ENCODE data around the gene RNF166.

RNF166 gene

DNA sequence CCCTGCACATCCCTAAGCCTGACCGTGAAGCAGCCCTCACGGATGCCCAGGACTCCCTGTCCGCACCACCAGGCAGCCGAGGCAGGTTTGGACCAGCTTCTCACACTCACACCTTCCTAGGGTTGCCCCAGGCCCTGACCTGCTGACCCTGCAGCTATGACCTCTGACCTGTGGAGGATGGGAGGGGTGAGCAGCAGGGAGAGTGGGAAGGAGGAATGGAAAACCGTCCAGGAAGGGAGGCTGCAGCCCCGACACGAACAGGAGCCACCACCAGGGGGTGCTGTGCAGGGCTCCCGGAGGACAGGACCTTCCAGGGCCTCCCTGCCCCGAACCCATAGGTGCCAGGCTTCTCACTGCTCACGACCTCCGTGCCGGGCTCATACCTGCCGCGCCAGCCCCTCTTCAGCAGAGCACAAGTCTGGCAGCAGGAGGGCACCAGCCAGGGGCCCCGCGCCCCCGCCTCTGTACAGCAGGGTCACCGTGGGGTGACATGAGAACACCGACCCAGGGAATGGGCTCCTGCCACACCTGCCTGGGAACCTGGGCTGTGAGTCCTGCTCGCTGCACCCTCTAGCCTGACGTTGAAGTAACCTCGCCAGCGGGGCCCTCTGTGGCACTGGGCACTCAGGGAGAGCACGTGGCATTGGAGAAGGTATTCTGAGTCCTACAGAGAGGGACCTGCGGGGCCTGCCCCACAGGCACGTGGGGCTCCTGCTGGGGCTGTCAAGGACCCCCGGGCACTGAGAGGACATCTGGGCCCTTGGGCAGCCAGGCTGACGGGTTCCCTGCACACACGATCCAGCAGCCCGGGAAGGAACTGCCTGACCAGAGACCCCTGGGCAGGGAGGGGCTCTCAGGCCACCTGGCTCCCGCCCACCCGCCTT lies 37.7 kb upstream of the RNF166 start:
- Mint-ChIP-seq H3K4me3 (no peak overlapping the region), H3K27ac (no peak overlapping the region), H3K4me1 (ENCODE audit: low read depth) (peaks cover 30% of the 10 kb centered on the region), H3K27me3 (no peaks in the 10 kb centered on the region), H3K36me3 (ENCODE audit: low read depth) (no peaks in the 10 kb centered on the region), H3K9me3 (no peaks in the 10 kb centered on the region)

DNA sequence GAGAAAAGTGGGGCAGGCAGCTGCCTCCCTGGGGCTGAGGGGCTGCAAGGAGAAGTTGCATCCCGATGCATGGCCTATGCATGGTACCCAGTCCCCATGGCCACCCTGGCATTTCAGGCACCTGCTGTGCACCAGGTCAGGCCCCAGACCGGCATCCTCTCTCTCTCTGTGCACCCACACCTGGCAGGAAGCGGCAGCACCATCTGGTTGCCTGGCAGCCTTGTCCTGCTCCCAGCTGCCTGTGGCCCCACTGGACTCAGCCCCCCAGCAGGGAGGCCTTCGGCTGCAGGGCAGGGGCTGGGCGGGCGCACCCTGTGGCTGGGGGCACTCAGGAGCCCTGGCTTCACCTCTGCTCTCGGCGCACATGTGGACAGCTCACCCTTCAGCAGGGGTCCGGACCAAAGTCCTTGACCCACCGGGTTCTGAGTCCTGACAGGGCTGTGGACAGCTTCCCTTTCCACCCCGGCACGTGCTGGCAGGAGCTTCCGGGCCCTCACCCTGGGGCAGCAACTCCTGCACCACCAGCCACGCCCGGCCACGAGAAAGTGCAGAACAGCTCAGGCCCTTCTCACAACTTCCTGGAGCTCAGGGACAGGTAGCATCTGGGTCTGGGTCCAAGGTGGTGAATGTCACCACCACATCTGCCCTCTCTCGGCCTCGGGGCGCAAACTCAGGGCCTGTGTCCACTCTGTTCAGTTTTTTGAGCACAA lies 36.8 kb upstream of the RNF166 start:
- H3K36me3 Mint-ChIP-seq (ENCODE audit: low read depth) = no peaks in the 10 kb centered on the region
- no peaks in the 10 kb centered on the region for H3K9me3 Mint-ChIP-seq
- no peak overlapping the region for H3K27ac Mint-ChIP-seq
- no peak overlapping the region for H3K4me3 Mint-ChIP-seq
- no peaks in the 10 kb centered on the region for H3K27me3 Mint-ChIP-seq
- H3K4me1 Mint-ChIP-seq (ENCODE audit: low read depth) = peaks cover 28% of the 10 kb centered on the region

DNA sequence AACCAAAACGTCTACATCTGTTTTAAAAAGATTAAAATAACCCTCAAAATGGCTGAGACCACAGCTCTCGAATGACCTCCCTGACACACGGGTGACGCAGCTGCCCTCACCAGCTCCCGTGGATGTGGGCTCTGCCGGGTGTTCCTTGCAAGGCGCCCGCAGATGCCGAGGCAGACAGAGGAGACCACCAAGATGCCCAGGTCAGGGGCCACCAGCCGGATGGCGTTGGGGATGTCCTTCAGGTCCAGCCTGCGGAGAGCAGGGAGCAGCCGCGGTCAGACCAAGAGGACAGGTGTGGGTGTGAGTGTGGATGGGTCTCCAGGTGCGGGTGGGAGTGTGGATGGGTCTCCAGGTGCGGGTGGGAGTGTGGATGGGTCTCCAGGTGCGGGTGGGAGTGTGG lies 35.2 kb upstream of the RNF166 start:
- peaks cover 23% of the 10 kb centered on the region for H3K4me1 Mint-ChIP-seq (ENCODE audit: low read depth)
- H3K4me3 Mint-ChIP-seq = no peak overlapping the region
- H3K27me3 Mint-ChIP-seq = no peaks in the 10 kb centered on the region
- no peaks in the 10 kb centered on the region for H3K36me3 Mint-ChIP-seq (ENCODE audit: low read depth)
- H3K9me3 Mint-ChIP-seq = no peaks in the 10 kb centered on the region
- no peak overlapping the region for H3K27ac Mint-ChIP-seq

DNA sequence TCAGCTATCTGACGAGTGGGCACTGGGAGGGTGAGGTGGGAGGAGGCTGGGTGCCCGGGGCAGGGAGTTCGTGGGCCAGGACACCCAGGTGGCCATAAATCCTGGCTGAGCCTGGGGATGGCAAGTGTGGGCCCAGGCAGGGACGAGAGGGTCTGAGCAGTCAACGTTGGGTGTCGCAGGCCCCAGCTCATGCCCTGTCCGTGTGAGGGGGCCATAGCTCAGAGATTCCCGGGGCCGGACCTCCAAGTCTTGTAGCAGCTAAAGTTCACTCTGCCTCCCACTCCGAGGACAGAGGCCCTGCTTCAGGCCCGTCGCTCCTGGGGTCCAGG lies 34.5 kb upstream of the RNF166 start:
- Mint-ChIP-seq H3K27me3 (no peaks in the 10 kb centered on the region), H3K9me3 (no peaks in the 10 kb centered on the region), H3K4me3 (no peak overlapping the region), H3K36me3 (ENCODE audit: low read depth) (no peaks in the 10 kb centered on the region), H3K4me1 (ENCODE audit: low read depth) (peaks cover 16% of the 10 kb centered on the region), H3K27ac (no peak overlapping the region)

DNA sequence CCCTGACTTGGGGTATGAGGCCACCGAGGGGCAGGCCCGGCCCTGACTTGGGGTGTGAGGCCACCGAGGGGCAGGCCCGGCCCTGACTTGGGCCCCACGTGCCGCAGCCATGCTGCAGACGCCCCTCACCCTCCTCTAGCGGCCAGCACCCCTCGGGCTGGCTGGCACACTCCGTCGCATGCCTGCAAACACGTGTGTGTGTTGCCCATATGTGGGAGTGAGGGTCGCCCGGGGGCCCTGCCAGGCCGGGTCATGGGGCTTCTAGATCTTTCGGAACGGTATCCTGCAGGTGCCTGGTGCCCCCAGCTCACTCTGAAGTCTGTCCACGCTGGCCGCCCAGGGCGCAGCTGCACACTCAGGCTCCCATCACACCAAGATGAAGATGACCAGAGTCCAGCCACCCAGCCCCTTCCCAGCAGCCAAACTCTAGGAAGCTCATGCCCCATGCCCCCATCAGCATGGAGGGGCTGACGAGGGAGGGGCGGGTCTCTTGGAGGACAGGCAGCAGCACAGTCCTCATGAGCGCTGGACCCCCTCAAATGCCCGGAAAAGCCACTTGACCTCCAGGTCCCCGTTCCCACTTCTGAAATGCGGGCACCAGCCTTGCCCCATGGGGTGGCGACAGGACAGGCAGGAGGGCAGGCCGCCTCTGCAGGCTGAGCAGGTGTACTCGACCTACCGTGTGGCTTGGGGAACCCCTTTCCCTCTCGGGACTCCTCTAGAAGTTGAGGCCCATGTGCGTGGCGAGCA lies 33.9 kb upstream of the RNF166 start:
- Mint-ChIP-seq H3K27ac (no peak overlapping the region), H3K27me3 (no peaks in the 10 kb centered on the region), H3K36me3 (ENCODE audit: low read depth) (no peaks in the 10 kb centered on the region), H3K4me3 (no peak overlapping the region), H3K9me3 (no peaks in the 10 kb centered on the region), H3K4me1 (ENCODE audit: low read depth) (peaks cover 11% of the 10 kb centered on the region)

DNA sequence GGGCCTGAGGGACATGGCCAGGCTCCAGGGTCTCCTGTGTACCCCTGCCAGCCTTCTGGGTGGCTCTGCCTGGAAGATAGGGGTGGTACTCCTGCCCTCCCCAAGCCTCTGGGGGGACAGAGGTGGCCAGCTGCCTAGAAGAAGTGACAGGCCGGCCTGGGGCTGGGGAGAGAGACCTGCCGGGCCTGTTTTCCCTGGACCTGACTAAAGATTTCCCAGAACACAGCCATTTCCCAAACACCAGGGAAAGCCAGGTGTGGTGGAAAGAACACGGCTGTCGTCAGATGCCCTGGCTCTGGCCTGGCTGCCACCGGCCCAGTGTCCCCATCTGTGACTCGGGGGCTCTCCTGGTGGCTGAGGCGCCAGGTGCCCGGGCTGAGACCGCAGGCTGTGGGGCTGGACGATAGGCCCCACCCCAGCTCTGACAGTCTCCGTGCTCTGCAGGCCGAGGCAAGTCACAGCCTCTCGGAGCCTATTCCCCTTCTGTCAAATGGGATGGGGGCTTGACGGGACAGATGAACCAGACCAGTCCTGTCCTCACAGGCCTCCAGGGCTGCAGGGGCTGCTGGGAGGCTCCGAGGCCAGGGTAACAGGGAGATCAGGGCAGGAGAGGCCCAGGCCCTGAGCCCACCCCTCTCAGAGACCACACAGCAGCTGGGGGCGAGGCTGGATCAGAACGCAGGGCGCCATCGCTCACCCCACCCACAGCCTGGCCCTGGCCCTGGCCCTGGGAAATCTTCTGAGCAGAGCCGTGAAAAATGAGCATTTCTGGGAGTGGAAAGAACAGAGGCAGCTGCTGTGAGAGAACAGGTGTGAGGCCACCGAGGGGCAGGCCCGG lies 33.1 kb upstream of the RNF166 start:
- Mint-ChIP-seq H3K4me1 (ENCODE audit: low read depth) (peaks cover 6% of the 10 kb centered on the region), H3K9me3 (no peaks in the 10 kb centered on the region), H3K4me3 (no peak overlapping the region), H3K36me3 (ENCODE audit: low read depth) (no peaks in the 10 kb centered on the region), H3K27me3 (no peaks in the 10 kb centered on the region), H3K27ac (no peak overlapping the region)

DNA sequence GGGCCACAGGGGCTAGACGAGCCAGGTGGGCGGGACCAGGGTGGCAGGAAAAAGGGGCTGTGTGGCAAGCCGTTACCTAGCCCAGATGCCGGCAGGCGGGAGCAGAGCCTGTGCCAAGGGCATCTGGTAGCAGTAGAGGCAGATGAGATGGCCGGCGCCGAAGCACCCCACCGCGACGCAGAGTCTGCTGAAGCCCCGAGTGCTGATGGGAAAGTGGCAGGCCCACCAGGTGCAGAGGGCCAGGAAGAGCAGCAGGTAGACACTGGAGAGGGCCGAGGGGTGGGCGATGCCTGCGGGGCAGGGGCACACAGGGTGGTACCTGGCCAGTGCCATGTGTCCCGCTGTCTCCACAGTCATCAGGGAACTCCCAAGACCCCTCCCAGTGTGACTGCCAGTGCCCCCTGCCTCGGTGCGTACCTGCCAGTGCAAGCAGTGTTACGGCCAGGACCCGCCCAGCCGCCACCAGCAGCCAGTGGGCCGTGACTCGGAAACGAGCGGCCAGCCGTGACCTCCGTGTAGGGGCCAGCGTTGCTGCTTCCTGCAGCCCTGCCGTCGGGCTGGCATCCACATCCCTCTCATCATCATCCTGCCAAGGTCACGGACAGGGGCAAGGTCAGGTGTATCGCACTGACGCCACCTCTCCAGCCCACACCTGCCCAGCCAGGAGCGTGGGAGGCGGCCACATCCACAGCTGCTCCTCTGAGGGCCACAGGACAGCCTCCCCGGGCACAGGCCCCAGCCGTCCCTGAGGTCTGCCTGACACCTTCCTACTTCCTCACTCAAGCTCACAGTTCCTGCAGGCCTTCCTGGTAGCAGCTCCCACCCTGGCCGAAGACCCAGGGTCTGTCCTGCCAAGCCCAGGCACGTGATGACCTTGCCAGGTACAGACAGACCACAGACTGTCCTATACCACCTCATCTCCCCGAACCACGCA lies 32.2 kb upstream of the RNF166 start:
- no peaks in the 10 kb centered on the region for H3K4me1 Mint-ChIP-seq (ENCODE audit: low read depth)
- H3K27ac Mint-ChIP-seq = no peak overlapping the region
- H3K27me3 Mint-ChIP-seq = no peaks in the 10 kb centered on the region
- H3K4me3 Mint-ChIP-seq = no peak overlapping the region
- no peaks in the 10 kb centered on the region for H3K36me3 Mint-ChIP-seq (ENCODE audit: low read depth)
- H3K9me3 Mint-ChIP-seq = no peaks in the 10 kb centered on the region

DNA sequence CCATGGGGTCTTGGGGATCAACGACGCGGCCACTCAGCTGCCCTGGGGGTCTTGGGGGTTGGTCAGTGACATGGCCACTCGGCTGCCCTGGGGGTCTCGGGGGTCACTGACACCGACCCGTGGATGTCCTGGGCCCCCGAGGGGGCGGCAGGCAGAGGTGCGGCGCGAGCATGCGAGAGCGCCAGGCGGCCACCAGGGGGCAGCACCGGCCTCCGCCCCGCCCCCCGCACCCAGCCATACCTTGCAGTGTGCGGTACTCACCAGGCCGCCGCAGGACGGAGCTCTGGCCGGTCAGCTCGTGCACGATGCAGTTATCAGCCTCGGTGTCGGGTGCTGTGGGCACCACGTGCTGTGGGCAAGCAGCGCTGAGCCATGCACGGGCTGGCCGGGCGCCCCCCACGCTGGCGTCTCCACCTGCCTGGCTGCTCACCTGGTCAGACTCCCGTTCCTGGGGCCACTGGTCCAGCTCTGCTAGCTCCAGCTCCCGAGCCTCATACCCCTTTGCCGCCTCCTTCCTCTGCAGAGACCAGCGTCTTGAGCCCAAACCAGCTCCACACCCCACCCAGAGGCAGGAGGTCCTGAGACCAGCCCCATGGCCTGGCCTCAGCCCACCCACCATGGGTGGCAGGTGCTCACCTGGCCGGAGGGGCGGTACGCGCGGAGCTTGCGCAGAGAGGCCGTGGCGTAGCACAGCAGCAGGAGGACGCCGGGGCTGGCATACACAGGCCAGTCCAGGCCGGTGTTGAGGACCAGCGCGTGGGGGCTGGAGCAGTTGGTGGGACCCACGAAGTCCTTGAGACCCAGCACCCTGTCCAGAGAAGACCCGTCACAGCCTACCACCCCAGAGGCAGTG lies 31.3 kb upstream of the RNF166 start:
- Mint-ChIP-seq H3K9me3 (no peaks in the 10 kb centered on the region), H3K27me3 (no peaks in the 10 kb centered on the region), H3K4me3 (no peak overlapping the region), H3K27ac (no peak overlapping the region), H3K4me1 (ENCODE audit: low read depth) (no peaks in the 10 kb centered on the region), H3K36me3 (ENCODE audit: low read depth) (no peaks in the 10 kb centered on the region)

DNA sequence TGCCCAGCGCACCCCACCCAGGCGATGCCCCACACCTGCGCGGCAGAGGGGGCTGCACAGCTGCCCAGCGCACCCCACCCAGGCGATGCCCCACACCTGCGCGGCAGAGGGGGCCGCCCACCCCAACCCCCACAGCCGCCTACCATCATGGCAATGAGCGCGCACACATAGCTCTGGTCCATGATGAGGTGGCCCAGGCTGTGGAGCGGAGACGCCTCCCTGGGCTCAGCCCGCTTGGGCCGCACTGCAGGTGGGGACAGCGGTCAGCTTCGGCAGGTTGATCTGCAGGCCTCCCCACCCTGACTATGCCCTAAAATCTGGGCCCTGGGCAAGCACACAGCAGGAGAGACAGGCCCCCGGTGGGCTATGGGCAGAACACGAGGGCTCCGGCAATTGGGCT lies 30.3 kb upstream of the RNF166 start:
- no peak overlapping the region for H3K27ac Mint-ChIP-seq
- H3K27me3 Mint-ChIP-seq = no peaks in the 10 kb centered on the region
- no peaks in the 10 kb centered on the region for H3K9me3 Mint-ChIP-seq
- no peaks in the 10 kb centered on the region for H3K36me3 Mint-ChIP-seq (ENCODE audit: low read depth)
- H3K4me3 Mint-ChIP-seq = no peak overlapping the region
- peaks cover under 1% of the 10 kb centered on the region for H3K4me1 Mint-ChIP-seq (ENCODE audit: low read depth)

DNA sequence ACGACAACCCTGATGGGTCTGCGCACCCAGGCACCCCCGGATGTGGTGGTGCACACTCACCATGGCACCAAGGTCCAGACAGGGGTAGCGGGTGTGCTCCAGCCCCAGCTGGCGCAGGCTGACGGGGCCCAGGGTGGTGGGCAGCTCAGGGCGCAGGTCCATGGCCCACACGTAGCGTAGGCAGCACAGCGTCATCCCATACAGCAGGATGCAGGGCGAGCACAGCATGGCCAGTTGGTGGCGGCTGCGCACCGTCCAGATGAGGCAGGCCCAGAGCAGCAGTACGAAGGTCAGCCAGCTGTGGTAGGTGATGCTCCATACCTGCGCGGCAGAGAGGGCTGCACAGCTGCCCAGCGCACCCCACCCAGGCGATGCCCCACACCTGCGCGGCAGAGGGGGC lies 29.9 kb upstream of the RNF166 start:
- H3K27ac Mint-ChIP-seq = no peak overlapping the region
- no peaks in the 10 kb centered on the region for H3K9me3 Mint-ChIP-seq
- H3K36me3 Mint-ChIP-seq (ENCODE audit: low read depth) = peaks cover 4% of the 10 kb centered on the region
- H3K27me3 Mint-ChIP-seq = no peaks in the 10 kb centered on the region
- no peak overlapping the region for H3K4me3 Mint-ChIP-seq
- peaks cover 4% of the 10 kb centered on the region for H3K4me1 Mint-ChIP-seq (ENCODE audit: low read depth)

DNA sequence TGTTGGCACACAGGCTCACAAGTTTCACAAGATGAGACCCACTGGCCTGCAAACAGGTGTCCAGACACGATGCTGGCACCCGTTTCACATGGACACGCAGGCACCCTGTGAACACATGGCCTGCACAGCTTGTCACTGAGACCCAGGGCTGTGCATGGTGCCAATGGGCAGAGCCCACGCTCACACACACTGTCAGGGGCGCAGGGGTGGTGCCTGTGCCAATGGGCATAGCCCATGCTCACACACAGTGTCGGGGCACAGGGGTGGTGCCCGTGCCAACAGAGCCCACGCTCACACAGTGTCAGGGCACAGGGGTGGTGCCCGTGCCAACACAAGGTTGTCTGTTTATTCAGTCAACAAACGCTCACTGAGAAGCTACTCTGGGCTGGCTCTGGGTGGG lies 29.4 kb upstream of the RNF166 start:
- no peaks in the 10 kb centered on the region for H3K27me3 Mint-ChIP-seq

DNA sequence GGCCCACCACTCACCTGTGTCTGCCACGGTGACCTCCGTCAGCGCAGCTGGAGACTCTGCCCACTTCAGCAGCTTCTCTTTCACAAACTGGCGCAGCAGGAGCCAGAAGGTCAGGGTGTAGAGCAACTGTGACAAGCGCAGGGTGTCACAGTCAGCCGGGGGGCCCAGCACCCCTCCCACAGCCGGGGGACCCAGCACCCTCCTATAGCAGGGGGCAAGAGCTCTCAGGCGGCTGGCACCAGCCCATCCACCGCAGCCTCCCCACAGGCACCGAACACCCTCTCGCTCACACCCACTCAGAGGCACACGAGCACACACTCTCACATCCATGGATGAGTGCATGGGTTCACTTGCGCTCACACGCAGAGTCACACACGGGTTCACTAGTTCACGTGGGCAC lies 28.9 kb upstream of the RNF166 start:
- Mint-ChIP-seq H3K4me3 (no peak overlapping the region), H3K9me3 (no peaks in the 10 kb centered on the region), H3K27me3 (no peaks in the 10 kb centered on the region), H3K36me3 (ENCODE audit: low read depth) (peaks cover 6% of the 10 kb centered on the region), H3K4me1 (ENCODE audit: low read depth) (peaks cover 4% of the 10 kb centered on the region), H3K27ac (no peak overlapping the region)

More for the DNA sequence above, 29.4 kb upstream of the RNF166 start:
- no peak overlapping the region for H3K27ac Mint-ChIP-seq
- no peak overlapping the region for H3K4me3 Mint-ChIP-seq
- H3K4me1 Mint-ChIP-seq (ENCODE audit: low read depth) = peaks cover 4% of the 10 kb centered on the region
- H3K36me3 Mint-ChIP-seq (ENCODE audit: low read depth) = peaks cover 6% of the 10 kb centered on the region
- no peaks in the 10 kb centered on the region for H3K9me3 Mint-ChIP-seq

DNA sequence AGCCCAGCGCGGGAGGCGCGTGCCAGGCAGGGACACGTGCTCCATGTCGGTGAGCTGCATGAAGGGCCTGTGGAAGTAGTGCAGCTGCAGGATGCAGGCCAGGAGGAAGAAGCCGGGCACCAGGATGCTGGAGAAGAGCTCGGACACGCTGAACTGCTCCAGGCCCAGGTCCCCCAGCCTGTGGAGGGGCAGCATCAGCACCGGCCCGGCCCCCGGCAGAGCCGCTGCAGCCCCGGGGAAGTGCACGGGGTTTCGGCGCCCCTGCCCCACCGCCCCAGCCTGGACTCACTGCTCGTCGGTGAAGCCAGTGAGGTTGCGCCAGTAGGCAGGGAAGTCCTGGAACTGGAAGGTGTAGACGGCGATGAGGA lies 28.1 kb upstream of the RNF166 start:
- peaks cover 10% of the 10 kb centered on the region for H3K36me3 Mint-ChIP-seq (ENCODE audit: low read depth)

More for the DNA sequence above, 28.1 kb upstream of the RNF166 start:
- peaks cover 4% of the 10 kb centered on the region for H3K4me1 Mint-ChIP-seq (ENCODE audit: low read depth)
- H3K27ac Mint-ChIP-seq = no peak overlapping the region
- no peaks in the 10 kb centered on the region for H3K9me3 Mint-ChIP-seq
- no peak overlapping the region for H3K4me3 Mint-ChIP-seq
- H3K27me3 Mint-ChIP-seq = no peaks in the 10 kb centered on the region
